GM19468 (cell line): Measurements from ENCODE around the gene NEDD8.
A peak's percentile ranks its signal among the peaks of the same experiment; 100 is the strongest.
"Not testable (repeated sequence)": the region's sequence is repeated elsewhere in the genome, so short reads cannot be mapped to it uniquely, and the experiment has no call there.

Experiments
- ATAC-seq: cut with Tn5 transposase; IDR thresholded peaks from one replicate; pipeline ENCODE4 v1.9.1; 2021; ENCODE audit warnings: mild to moderate bottlenecking, moderate library complexity, moderate number of reproducible peaks; ENCODE audit not compliant: unreplicated experiment; ENCODE audit errors: extremely low read depth

The NEDD8 gene

DNA sequence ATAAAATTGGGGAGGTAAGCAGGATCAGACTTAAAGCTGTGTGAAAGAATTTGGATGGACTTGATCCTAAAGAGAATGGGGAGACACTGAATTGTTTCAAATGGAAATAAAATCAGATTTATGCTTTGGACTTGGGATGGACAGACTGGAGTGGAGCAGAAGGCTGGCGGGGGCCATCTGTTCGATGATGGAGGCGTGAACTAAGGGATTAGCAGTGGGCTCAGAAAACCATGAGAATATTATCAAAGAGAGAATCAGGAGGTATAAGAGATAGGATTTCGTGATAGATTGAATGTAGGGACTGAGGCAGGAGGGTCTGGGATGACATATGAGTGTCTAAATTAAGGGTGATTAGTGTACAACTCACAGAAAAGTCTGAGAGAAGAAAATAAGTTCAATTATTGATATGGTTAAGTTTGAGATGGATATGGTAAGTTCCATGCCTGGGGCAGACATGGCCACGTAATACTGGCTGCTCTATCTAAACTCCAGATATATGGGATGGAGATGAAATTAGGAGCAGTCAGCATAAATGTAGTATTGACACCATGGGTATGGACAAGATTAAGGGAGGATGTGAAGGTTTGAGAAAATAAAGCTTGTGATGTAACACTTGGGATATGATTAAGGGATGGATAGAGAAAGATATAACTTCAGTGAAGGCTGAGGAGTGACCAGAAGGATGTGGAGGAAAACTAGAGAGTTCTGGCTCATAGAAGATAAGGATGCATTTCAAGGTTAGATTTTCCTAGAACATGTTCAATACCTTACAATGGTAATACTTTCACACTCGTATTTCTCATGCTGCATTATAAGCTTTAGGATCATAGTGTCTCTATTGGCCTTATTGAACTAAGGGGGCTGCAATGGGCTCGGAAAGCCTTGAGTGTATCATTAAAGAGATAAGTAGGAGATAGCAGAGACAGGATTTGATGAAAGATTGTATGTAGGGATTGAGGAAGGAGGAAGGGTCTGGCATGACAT is 27.7 kb downstream of the NEDD8 start:
- ATAC-seq = no peak

DNA sequence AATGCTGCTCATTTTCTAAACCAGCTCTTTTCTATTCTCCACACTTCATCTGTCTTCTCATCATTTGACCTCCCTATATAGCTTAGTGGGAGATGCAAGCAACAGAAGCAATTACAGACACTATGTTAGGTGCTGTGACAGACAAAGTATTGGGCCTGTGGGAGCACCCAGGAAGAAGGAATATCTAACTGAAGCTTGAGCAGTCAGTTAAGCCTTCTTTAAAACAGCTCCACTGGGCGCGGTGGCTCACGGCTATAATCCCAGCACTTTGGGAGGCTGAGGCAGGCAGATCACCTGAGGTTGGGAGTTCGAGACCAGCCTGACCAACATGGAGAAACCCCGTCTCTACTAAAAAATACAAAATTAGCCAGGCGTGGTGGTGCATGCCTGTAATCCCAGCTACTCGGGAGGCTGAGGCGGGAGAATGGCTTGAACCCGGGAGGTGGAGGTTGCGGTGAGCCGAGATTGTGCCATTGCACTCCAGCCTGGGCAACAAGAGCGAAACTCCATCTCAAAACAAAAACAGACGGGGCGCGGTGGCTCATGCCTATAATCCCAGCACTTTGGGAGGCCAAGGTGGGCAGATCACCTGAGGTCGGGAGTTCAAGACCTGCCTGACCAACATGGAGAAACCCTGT is 28.8 kb downstream of the NEDD8 start:
- not testable (repeated sequence) for ATAC-seq

DNA sequence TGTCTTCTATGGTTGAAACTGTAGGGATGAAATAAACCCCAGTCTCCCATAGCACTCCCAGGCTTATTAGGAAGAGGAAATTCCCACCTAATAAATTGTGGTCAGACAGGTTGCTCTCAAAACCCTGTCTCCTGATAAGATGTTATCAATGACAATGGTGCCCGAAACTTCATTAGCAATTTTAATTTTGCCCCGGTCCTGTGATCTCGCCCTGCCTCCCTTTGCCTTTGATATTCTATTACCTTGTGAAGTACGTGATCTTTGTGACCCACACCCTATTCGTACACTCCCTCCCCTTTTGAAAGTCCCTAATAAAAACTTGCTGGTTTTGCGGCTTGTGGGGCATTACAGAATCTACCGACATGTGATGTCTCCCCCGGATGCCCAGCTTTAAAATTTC is 29.6 kb downstream of the NEDD8 start:
- not testable (repeated sequence) for ATAC-seq

DNA sequence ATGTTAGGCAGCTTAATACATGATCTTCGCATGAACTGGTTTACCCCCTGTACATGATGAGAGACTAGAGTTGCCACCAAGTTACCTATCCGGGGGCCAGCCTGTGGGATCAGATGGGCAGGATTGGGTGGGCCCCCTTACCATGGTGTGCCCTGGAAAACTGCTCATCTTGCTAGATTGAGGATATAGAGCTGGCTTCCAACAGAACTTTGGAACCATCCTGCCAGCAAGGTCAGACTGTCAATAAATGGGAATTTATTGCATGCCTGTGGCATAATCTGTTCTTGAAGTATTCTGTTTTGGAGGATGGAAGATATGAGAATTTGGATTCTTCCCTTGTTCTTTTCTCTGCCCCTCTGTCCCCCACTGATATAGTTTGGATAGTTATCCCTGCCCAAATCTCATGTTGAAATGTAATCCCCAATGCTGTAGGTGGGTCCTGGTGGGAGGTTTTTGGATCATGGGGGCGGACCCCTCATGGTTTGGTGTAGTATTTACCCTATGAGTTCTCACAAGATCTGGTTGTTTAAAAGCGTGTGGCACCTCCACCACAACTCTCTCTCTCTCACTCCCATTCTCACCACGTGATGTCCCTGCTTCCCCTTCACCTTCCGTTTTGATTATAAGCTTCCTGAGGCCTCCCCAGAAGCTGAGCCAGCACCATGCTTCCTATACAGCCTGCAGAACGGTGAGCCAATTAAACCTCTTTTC is 33.2 kb downstream of the NEDD8 start:
- no peak for ATAC-seq

DNA sequence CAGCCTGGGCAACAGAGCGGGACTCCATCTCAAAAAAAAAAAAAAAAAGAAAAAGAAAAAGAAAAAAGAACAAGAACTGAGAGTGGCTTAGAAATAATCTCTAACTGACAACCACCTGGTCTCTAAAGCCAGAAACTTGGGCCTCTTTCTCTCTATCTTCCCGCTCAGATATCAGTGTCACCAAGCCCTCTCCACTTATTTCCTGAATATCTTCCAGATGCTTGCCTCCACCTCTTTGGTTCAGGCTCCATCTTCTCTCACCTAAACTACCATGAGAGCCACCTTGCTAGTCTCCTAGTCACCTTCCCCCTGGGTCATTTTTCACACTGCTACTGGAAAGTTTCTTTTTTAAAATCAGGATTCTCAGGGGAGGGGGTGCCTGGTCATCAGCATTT is 35.1 kb downstream of the NEDD8 start:
- ATAC-seq = no peak

DNA sequence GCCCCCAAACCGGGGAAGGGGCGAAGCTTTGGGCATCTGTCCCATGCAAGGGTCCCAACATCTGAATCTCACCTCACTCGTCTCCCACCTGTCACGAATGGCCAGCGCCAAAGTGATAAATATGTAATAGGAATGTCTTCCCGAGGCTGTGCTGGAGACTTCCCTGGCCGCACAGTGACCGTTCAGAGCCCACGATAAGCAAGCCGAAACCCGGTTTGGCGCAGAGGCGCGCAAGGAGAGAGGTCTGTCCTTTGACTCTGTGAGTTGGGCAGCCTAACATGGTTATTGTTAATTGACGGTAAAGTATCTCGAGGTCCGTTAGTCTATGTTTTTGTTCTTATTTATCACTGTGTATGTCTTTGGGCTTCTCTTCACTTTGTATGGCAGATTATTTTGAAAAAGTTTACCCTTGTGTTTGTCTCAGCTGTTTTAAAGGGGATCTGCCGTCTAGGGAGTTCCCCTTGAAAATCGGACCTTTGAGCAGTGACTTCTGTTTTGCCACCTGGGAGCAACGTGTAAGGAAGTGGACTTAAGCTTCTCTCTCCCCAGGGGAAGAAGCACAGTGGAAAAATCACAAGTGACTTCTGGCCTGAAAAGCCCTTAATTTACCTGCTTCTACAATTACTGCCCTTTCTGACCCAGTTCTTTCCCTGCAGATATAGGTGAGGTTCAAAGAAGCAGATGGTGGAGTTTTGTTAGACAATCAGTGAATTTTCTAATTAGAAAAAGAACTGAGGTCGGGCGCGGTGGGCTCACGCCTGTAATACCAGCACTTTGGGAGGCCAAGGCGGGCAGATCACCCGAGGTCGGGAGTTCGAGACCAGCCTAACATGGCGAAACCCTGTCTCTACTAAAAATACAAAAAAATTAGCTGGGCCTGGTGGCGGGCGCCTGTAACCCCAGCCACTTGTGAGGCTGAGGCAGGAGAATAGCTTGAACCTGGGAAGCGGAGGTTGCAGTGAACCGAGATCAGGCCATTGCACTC is 35.8 kb downstream of the NEDD8 start:
- ATAC-seq = no peak

DNA sequence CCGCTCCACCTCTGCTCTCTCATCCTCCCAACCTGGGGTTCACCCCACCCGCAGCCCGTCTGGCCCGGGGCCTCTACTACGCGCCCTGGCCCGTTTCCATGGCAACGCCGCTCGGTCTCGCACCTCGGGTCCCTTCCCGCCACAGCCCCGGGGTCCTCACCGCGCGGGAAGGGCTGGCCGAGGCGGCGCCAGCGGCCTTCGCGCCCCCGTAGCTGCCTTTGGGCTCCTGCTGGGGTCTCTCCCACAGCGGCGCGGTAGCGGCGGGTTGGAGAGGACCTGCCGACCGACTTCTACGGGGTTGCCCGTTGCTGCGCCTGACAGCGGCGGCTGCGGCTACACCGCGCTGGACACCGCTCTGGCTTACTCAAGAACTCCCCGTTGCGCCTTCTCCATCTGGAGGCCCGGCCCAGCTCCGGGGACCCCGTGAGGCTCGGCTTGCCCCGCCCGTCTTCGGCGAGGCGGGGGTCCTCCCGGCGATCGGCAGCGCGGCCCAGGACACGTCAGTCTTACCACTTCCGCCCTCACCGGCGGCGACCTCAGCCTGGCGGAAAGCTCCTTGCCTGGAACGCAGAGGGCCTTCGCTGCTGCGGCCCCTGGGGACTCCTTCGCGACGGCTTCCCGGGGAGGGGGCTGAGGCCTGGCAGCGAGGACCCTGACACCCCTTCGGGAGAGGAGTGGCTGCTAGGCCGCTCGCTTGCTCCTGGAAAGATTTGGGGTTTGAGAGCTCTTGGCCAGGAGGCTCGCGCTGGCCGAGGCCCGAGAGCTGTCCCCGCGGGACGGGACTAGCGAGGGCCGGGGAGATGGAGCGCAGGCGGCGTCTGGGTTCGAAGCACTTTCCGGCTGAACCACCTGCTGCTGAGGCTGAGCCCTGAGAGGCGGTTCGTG is 36.7 kb downstream of the NEDD8 start, which contains the start of gene TM9SF1:
Gene TM9SF1, minus strand, starts transcription at position 256 of the 885 bp plus-strand sequence. CDS start 422 bp downstream, outside the sequence.
- peak; percentile 63 for ATAC-seq

DNA sequence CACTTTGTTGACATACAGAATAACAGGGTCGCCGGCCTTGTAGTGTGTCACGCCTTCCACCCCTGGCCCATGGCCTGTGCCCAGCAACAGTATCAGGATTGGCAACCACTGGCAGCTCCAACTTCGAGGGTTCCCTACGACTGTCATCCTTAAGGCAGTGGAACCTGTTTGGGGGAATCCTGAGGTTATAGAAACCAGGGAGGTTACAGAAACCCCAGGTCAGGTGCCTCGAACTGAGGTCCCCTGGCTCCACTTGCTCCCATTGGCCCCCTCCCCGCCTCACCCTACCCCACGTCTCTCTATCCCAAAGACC is 37.3 kb downstream of the NEDD8 start:
- ATAC-seq = no peak

DNA sequence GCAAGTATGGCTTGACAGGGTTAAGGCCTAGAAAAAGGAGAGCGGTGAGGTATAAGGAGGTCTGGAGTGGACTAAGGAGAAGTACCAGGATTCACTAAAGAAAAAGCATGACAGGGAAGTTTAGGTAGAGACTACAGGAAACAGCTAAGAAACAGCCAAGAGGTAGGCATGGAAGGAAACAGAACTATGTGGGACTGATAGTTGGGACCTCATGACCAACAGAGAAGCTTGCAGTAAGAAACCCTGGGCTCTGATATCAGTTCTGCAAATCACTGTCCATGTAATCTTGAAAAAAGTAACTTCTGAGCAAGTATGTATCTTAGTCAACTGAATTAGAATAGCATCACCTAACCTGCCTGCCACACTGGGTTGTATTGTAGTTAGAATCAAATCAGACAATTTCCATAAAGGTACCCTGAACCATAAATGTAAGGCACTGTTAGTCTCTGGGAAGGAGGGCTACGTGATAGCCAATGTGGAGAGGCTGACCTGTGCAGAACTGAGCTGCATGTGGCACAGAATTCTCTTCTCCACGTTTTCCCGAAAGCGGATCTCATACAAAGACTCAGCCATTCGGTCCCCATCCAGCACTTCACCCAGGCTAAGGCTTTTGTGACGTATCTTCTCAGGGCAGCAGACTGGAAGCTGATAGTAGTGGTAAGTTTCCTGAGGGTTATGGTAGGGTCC is 37.8 kb downstream of the NEDD8 start:
- no peak for ATAC-seq

DNA sequence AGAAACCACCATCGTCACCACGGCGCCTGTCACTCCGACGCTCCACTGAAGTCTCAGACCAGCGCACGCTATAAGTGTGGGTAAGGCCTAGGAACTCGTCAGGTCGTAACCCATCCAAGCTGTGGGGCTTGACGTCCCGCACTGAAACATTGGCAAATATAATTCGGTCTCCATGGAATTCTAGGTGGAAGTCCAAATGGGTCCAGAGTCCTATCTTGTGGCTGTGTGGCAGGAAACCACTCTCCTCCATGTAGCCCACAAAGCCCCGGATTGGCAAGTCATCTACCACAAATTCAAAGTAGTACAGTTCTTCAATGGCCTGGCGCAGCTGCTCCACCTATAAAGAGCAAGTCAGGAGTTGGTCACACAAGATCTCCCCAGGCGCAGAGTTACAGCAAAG is 39.2 kb downstream of the NEDD8 start:
- ATAC-seq = no peak

DNA sequence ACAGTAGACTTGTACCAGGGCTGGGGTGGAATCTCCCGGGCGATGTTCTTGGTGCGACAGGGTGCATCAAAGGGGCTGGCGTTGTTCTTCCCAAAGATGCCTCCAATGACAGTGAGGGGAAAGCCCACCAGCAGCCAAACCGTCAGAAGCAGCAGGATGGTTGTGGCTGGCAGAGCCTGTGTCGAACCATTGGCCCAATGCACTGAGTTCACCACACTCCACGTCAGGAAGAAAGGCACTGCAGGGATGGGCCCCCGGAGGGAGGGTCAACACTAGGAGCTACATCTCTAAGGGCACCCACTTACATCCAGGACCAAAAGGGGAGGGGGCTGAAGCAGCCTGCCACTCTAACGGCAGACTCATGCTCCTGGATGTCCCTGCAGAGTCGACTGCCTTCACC is 41.8 kb downstream of the NEDD8 start:
- ATAC-seq = no peak

DNA sequence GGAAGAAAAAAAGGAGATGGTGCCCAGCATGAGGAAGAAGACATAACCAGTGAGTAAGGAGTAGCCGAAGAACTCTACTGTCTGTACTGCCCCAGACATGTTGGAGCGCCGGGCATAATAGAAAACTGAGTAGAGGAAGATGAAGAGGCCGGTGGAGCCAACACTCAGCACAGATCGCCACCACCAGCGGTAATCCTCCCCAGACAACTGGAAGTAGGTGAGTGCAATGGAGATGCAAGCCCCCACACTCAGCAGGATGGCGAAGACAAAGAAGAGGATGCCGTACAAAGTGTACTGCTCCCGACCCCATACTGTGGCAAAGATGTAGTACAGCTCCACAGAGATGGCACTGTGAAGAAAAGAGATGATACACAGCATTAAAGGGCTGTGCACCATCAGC is 42.7 kb downstream of the NEDD8 start:
- ATAC-seq = no peak

DNA sequence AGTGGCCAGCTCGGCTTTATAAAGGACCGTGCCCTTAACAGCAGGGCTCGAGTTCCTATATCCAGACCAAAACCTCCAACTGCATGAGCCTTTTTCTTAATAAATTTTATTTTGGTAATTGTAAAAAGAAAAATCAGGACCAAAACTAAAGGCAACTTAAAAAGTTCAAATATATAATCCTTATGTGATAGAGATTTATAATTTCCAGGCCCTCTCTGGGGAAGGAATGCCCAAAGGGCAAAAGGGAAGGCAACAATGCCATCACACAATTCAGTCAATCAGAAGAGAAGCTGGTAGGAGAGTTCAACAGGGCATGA is 43.1 kb downstream of the NEDD8 start:
- ATAC-seq = no peak

DNA sequence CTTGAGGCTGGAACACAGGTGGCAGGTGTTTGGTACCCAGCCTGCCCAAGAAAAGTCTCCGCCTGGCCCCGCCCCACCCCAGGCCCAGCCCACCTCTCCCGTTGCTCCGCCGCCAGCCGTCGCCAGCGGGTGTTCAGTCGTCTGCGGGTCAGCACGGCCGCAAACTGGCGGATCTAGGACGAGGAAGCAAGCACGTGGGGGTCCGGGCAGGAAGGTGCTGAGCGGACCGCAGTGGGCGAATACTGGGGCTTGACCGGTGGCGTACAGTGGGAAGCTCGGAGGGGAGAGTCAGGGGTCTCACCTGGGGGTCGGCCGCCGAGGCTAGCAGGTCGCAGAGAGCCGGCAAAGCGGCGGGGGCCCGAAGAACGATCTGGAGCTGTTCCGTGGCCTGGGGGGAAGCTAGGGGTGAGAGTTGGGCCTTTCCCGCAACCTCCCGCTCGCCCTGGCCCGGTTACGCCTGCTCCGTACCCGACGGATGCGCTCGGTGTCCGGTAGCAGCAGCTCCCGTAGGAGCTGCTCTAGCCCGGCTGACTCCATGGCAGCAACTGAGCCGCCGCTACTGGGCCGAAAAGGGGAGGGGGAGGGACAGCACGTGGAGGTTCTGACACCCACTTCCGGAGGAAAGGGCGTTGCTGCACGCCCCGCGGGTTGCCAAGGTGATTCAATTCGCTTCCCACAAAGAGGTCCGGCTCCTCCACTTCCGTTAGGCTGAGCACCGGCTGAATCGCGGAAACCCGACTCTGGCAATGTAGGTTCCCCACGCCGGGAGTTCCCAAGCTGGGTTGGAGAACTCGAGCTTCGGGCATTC is 43.7 kb downstream of the NEDD8 start, which contains the start of gene IPO4:
Gene IPO4, minus strand, starts transcription at position 566 of the 808 bp plus-strand sequence. Its CDS starts 29 bp downstream, at position 537.
- peak; percentile 76 for ATAC-seq

DNA sequence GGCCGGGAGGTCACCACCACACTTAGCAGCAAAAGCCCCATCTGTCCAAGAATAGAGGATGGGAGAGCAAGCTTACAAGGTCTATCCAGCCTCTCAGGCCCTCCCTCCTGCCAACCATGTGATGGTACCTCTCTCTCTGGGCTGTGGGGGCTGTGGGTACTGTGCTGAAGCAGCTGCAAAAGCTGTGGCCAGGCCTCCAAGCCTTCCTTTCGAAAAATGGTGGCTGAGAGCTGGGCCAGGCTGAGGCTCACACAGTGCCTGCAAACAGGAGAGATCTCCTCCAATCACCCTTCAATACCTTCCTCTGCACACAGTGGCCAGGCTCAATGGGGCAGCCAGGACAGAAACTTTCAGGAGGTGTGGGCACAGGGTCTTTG is 44.6 kb downstream of the NEDD8 start:
- no peak for ATAC-seq

DNA sequence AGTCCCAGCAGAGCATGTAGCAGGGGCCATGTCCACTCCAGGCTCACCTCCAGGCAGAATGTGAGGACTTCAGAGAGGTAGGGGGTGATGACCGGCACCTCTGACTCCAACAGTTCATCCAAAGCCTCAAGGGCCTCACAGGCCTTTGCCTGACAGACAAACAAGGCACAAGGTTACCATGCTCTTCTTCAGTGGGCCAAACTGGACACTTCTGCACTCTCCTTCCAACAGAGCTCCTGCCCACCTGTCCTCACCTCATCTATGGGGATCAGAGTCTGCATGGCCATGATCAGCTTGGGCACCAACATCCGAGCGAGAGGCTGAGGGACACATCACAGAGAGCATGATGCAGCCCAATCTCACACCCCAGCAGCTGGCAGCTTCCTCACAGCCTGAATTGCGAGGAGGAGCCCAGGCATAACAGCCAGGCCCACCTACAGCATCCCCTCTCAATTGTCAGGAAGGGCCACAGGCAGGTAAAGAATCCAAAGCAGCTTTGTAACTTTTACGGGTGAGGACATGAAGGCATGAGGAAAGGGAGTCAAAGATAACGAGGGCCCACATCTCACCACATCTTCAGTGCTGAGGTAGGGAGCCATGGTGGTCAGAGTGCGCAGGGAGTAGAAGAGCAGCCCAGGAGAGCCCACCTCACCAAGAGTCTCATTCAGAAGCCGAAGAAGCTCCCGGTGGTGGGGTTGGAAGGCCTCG is 45.2 kb downstream of the NEDD8 start:
- ATAC-seq = no peak

DNA sequence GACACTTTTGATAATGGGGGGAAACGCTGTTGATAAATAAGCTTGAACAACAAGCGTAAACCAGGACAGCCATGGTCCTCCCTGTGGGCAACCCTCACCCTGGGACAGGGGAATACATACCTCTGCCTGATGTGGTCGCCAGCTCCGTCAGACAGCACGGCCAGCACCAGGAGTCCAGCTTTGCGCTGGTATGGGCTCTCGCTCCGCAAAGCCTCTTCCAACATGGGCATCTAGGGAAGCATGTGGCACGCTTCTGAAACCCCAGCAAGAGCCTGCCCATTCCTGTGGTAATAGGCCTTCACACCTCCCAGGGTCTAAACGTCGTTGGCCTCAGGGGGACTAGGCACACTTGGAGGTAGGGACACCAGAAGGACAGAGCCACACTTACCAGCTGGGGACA is 46.4 kb downstream of the NEDD8 start:
- ATAC-seq = no peak
